NT2/D1 (cell line): ENCODE data around the gene DDX23.

ENCODE experiments used
- SUZ12 ChIP-seq: IDR thresholded peaks from 2 replicates; pipeline ENCODE4 v1.6.1; 2011; ENCODE audit not compliant: insufficient read length, insufficient read depth; ENCODE audit errors: extremely low read depth
- YY1 ChIP-seq: IDR thresholded peaks from 2 replicates; pipeline ENCODE4 v1.6.1; 2011; ENCODE audit not compliant: insufficient read length, insufficient read depth
- ZNF274 ChIP-seq: IDR thresholded peaks from 2 replicates; pipeline ENCODE4 v1.6.1; 2011; ENCODE audit warnings: mild to moderate bottlenecking, low read depth, low read length

- TF ChIP-seq YY1 (no peak), SUZ12 (no peak), ZNF274 (no peak)
These were observed 29.8 kb upstream of the DDX23 start for GRCh38 chr12:48881686-48882314.
